Astrocyte of the spinal cord (primary cell): ENCODE data around the gene TMEM44.
A peak's percentile ranks its signal among the peaks of the same experiment; 100 is the strongest.

Source experiments
- DNase-seq: peaks from one replicate; pipeline ENCODE4 v3.0.0; 2011; ENCODE audit warnings: low read depth, low spot score
- H3K4me3 ChIP-seq: 2 replicates; pipeline ENCODE4 v1.5.1; 2011; ENCODE audit warnings: low read depth, mild to moderate bottlenecking, low read length, moderate library complexity
- in situ Hi-C: cut with HindIII; loops from 2 replicates; pipeline ENCODE4 v1.10.0; 2017; ENCODE audit warnings: low sequenced_read_pairs
- TF ChIP-seq, protein P1 (sequence below): IDR thresholded peaks from 2 replicates; pipeline ENCODE4 v1.5.1; 2012; ENCODE audit warnings: low read depth, mild to moderate bottlenecking, low read length, inconsistent platforms

The TMEM44 gene

DNA sequence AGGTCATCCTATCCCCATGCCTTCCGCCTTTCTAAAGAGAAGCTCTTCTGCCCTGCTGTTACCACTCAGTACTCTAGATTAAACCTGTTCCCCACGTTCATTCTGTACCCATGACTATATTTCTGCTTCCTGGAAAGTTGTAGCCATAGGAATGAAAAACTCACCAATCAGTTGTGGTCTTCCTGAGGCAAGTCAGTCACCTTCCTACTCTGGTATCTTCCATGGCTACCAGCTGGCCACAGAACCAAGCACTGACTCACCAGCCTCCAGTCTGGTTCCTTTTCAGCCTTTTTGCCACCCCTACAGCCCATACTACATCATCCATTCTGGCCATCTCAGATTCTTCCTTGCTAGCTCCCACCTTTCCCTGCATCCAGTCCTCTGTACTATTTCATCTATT is 46.4 kb downstream of the TMEM44 start:
- peak; percentile 89 for DNase-seq
- TF ChIP-seq, protein P1, sequence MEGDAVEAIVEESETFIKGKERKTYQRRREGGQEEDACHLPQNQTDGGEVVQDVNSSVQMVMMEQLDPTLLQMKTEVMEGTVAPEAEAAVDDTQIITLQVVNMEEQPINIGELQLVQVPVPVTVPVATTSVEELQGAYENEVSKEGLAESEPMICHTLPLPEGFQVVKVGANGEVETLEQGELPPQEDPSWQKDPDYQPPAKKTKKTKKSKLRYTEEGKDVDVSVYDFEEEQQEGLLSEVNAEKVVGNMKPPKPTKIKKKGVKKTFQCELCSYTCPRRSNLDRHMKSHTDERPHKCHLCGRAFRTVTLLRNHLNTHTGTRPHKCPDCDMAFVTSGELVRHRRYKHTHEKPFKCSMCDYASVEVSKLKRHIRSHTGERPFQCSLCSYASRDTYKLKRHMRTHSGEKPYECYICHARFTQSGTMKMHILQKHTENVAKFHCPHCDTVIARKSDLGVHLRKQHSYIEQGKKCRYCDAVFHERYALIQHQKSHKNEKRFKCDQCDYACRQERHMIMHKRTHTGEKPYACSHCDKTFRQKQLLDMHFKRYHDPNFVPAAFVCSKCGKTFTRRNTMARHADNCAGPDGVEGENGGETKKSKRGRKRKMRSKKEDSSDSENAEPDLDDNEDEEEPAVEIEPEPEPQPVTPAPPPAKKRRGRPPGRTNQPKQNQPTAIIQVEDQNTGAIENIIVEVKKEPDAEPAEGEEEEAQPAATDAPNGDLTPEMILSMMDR: no peak
- H3K4me3 ChIP-seq: no peak overlapping the region
- in situ Hi-C loops: no loop called here

DNA sequence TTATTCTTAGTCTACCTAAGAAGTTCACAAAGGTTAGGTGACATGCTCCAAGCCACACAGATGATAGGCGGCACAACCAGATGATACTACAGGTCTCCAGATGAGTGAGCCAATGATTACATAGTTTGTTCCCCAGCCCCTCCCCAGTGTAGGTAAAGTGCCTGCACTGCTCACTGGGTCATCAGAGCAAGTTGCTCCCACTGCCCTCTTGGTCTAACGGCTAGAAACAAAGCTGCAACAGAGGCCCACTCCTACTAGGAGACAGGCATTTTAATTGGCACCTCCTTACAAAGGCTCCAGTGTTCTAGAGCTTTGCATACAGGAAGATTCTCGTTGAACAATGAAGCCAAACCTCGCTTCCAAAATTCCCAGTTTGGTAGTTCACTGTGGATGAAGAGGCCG is 47.3 kb downstream of the TMEM44 start:
- TF ChIP-seq, protein P1: no peak
- DNase-seq: no peak
- in situ Hi-C loops: no loop called here
- no peak overlapping the region for H3K4me3 ChIP-seq

DNA sequence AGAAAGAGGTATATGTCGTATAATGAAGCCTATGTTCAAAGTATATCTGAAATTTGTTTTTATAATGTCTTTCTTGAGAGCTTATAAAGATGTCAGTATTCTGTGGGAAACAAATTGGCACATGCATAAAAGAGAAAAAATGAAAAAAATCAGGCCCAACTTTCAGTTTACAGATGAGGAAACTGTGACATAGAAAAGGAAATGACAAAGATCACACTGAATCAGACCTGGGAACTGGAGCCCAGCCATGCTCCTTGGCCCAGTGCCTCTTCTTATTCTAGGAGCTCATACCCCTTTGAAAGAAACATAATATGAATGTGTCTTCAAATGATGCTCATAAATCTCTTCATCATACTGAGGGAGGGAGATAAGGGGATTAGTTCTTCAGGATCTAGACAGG is 48.4 kb downstream of the TMEM44 start:
- H3K4me3 ChIP-seq: no peak overlapping the region
- no peak for DNase-seq
- TF ChIP-seq, protein P1: no peak
- in situ Hi-C loops: no loop called here

DNA sequence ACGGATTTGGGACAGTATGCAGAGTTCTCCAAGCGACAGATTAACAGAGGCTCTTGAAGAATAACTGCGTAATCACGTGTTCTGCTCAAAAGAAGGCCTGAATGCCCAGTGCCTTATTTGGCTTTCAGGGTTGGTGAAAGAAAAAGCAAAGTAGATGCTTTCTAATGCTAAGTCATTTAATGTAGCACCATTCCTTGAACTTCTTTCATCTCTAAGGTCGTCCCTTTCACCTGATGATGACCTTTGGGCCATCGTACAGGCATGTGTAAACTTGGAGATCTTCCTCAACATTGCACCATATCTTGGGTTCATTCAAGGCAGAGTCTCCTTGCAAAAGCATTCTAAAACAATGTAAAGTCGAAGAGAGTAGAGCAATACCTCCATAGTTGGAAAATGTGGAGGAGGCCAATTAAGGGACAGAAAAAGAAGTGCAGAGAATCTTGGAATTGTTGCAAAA is 48.9 kb downstream of the TMEM44 start:
- TF ChIP-seq, protein P1: no peak
- no peak for DNase-seq
- peak overlapping the region; percentile 97 for H3K4me3 ChIP-seq
- in situ Hi-C loops: no loop called here

DNA sequence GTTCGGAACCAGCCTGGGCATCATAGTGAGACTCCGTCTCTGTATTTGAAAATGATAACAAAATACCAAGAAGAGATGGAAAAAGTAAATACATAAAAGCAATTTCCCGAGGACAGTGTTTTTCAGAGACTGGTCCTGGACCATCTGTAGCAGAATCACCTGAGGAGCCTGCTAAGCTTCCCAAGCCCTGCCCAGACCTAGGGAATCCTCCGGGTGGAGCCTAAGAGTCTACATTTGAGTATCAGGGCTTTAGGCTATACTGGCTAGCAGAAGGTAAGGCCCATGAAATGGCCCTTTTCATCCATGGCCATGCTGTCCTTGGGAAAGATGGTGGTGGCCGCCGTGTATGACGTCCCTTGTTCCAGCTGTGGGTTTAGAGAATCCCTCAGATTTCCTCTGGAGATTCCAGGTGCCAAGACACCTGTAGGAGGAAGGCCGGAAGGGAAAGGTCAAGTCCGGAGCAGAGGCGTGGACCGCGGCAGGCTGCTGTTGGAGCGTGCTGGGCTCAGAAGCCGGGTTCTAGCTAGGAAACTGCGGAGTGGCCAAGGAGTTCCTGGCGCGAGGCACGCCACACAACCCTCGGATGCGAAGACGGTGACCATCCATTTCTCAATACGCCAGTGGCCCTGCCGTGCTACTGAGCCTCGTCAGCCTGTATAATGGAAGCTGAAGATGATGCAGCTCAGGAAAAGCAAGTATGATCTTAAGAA is 50.9 kb downstream of the TMEM44 start:
- no peak for DNase-seq
- H3K4me3 ChIP-seq: no peak overlapping the region
- TF ChIP-seq, protein P1: no peak
- in situ Hi-C loops: no loop called here

DNA sequence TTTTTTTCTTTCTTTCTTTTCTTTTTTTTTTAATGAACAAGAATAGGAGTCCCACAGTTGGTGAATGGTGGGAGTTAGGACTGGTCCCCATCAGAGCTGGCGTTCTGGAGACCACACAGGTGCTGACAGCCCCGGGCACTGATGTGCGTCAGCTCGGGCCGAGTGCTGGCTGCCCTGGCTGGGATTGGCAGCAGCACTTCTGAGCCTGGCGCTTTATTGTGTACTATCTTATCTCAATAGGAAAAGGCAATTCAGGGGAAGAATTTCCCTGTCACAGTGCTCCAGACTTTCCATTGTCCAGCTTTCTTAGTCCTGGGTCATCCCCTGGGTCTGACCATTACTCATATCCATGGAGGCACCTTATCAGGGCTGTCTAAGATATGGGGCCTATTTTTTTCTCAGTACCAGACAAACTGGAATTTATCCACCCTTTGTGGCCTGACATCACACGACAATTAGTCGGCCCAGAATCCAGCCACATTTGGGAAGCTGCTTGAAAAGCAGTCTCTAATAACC is 54.1 kb downstream of the TMEM44 start:
- no peak for DNase-seq
- no peak overlapping the region for H3K4me3 ChIP-seq
- in situ Hi-C loops: no loop called here
- TF ChIP-seq, protein P1: no peak
